ENCODE results near the gene SH3GLB2.
"Not testable (repeated sequence)": the region's sequence is repeated elsewhere in the genome, so short reads cannot be mapped to it uniquely, and the experiment has no call there.

SH3GLB2 gene

DNA sequence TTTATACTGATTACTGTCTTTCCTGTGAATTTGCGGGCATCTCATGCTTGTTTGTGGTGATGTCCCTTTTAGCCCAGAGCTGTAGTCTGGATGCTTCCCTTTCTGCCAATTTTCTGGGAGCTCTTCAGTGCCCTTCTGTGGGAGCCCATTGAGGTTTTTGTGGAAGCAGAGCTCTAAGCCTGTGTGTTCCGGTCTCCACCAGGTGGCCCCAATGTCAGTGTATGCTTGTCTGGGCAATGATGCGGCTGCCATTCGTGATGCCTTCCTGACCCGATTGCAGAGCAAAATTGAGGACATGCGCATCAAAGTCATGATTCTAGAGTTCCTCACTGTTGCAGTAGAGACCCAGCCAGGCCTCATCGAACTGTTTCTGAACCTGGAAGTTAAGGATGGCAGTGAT lies 35.1 kb downstream of the SH3GLB2 start:
- no peak for DNase-seq

- DNase-seq = no peak
Measured at GRCh38 chr9:128987805-128988204, 40.3 kb downstream of the SH3GLB2 start.

DNA sequence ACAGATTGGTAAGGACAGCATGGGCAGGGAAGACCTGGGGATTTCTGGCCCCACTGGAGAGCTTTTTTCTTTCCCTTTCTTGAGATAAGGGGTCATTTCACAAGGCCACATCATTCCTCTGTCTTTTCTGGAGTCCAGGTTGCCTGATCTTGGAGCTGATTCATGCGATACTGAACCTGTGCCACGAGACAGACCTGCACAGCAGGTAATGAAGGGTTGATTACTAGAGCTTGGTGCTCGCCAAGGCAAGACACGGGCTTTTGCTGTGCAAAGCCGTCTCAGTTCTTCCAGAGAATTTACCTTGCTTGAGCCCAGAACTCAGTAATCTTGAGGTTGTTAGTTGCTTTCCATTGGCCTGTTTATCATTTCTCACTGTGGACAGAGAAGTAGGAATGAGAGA lies 41.5 kb downstream of the SH3GLB2 start:
- no peak for DNase-seq

DNA sequence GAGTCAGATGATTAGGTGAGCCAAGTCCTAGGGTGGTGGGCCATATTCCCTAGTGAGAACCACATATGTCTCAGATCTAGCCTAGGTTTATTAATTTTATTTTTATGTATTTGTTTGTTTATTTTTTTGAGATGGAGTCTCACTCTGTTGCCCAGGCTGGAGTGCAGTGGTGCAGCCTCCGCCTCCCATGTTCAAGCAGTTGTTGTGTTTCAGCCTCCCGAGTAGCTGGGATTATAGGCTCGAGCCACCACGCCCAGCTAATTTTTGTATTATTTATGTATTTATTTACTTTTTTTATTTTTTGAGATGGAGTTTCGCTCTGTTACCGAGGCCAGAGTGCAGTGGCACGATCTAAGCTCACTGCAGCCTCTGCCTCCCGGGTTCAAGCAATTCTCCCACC lies 44.6 kb downstream of the SH3GLB2 start:
- no peak for DNase-seq

- DNase-seq = no peak
Measured at GRCh38 chr9:128979111-128979510, 49.0 kb downstream of the SH3GLB2 start.

DNA sequence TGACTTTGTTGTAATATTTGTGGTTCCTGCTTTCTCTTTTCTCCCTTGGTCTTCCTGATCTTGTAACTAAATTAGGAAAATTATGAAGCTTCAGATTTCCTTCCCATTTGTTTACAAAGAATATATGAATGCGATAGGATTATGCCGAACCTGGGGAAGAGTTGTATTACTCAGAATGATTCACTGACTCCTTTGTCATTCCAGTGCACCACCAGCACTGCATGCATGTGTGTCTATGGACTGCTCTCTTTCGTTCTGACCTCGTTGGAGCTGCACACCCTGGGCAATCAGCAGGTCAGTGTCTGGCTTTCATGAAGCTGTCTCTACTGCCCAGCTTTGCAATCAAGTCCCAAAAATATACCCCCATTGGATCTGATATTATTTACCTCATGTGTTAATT lies 55.2 kb downstream of the SH3GLB2 start:
- DNase-seq = no peak

GRCh38 chr9:128969491-128969890 lies 58.6 kb downstream of the SH3GLB2 start:
- DNase-seq = no peak

DNA sequence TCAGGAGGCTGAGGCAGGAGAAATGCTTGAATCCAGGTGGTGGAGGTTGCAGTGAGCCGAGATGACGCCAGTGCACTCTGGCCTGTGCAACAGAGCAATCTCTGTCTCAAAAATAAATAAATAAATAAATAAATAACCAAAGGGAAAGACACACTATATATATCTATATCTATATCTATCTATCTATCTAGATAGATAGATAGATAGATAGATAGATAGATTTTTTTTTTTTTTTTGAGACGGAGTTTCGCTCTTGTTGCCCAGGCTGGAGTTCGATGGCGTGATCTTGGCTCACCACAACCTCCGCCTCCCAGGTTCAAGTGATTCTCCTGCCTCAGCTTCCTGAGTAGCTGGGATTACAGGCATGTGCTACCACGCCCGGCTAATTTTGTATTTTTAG lies 66.7 kb downstream of the SH3GLB2 start:
- not testable (repeated sequence) for DNase-seq

Measured in NCI-H1092 treated with DMSO at 0.1 percent for 48 hours (cell line).